HG03378 (cell line): ENCODE measurements around the gene ZNF408.
A peak's percentile ranks its signal among the peaks of the same experiment; 100 is the strongest.
"Not testable (repeated sequence)": the region's sequence is repeated elsewhere in the genome, so short reads cannot be mapped to it uniquely, and the experiment has no call there.

Experiments used
- ATAC-seq: cut with Tn5 transposase; IDR thresholded peaks from one replicate; pipeline ENCODE4 v1.9.1; 2021; ENCODE audit warnings: mild to moderate bottlenecking, moderate library complexity; ENCODE audit not compliant: unreplicated experiment

ZNF408 gene

GRCh38 chr11:46700241-46701077, at the start of gene ZNF408, which contains the start of gene ARHGAP1:
ZNF408 (plus strand) TSS chr11:46701031; CDS start chr11:46701048, 17 bp downstream.
ARHGAP1 (minus strand) TSS chr11:46700619; CDS start chr11:46696107, 4,512 bp downstream.
- peak; percentile 91 for ATAC-seq

- ATAC-seq = no peak
Measured at GRCh38 chr11:46655631-46656030, 45.2 kb upstream of the ZNF408 start.

- no peak for ATAC-seq
Measured at GRCh38 chr11:46657186-46657585, 43.6 kb upstream of the ZNF408 start.

GRCh38 chr11:46658259-46658658, 42.6 kb upstream of the ZNF408 start:
- ATAC-seq = no peak

GRCh38 chr11:46659908-46660307, 40.9 kb upstream of the ZNF408 start:
- ATAC-seq = no peak

GRCh38 chr11:46661836-46662235, 39.0 kb upstream of the ZNF408 start:
- ATAC-seq = no peak

- ATAC-seq = no peak
Measured at GRCh38 chr11:46662366-46662765, 38.5 kb upstream of the ZNF408 start.

GRCh38 chr11:46663277-46663940, 37.4 kb upstream of the ZNF408 start:
- ATAC-seq = no peak

GRCh38 chr11:46664612-46665011, 36.2 kb upstream of the ZNF408 start:
- no peak for ATAC-seq

- ATAC-seq = no peak
Measured at GRCh38 chr11:46665356-46665755, 35.5 kb upstream of the ZNF408 start.

- ATAC-seq = no peak
Measured at GRCh38 chr11:46666516-46666915, 34.3 kb upstream of the ZNF408 start.

GRCh38 chr11:46667043-46667481, 33.8 kb upstream of the ZNF408 start:
- no peak for ATAC-seq

GRCh38 chr11:46668480-46669085, 32.2 kb upstream of the ZNF408 start:
- no peak for ATAC-seq

GRCh38 chr11:46669711-46670139, 31.1 kb upstream of the ZNF408 start:
- no peak for ATAC-seq

- ATAC-seq = not testable (repeated sequence)
Measured at GRCh38 chr11:46670521-46670920, 30.3 kb upstream of the ZNF408 start.

GRCh38 chr11:46671958-46672315, 28.9 kb upstream of the ZNF408 start:
- ATAC-seq = no peak

GRCh38 chr11:46672381-46672839, 28.4 kb upstream of the ZNF408 start:
- no peak for ATAC-seq

- ATAC-seq = no peak
Measured at GRCh38 chr11:46673713-46674462, 26.9 kb upstream of the ZNF408 start.

GRCh38 chr11:46674463-46675287, 26.2 kb upstream of the ZNF408 start:
- ATAC-seq = no peak

- ATAC-seq = no peak
Measured at GRCh38 chr11:46675288-46675851, 25.5 kb upstream of the ZNF408 start.
